Fibroblast of lung (primary cell): ENCODE measurements around the gene HBP1.

Experiments used
- CTCF ChIP-seq, 2 donors: IDR thresholded peaks in 1 of 2; conservative IDR thresholded peaks in 1 of 2; 1 replicate in 1 of 2; 2 replicates in 1 of 2; pipeline ENCODE4 v1.5.1; 2011 to 2012; ENCODE audit warnings: low read length in 2 of 2, control low read depth in 1 of 2, inconsistent platforms in 1 of 2, low read depth in 1 of 2, mild to moderate bottlenecking in 1 of 2
- EZH2 ChIP-seq: IDR thresholded peaks from 2 replicates; pipeline ENCODE4 v1.5.1; 2012; ENCODE audit warnings: low read length, control low read depth, mild to moderate bottlenecking; ENCODE audit errors: missing control alignments

- TF ChIP-seq CTCF (conservative IDR thresholded peaks at IDR 0.05 in 1 of 2, IDR thresholded peaks at IDR 0.05 in 1 of 2; ENCODE audit: low read depth in 1 of 2, low read length in 2 of 2) (no peak), EZH2 (no peak)
Observed at GRCh38 chr7:107237451-107237850, 68.6 kb downstream of the HBP1 start.
